Loucy (cell line): Measurements from ENCODE around the gene SAMMSON.

ENCODE experiments used
- H2AFZ ChIP-seq: fragments of 200-600 bp; sonication (generic); 2 replicates; pipeline ENCODE4 v1.6.0; 2016; ENCODE audit warnings: antibody characterized with exemption, mild to moderate bottlenecking, low read length, moderate library complexity
- H3F3A ChIP-seq: fragments of 200-600 bp; 2 replicates; pipeline ENCODE4 v1.6.0; 2016; ENCODE audit warnings: antibody characterized with exemption, low read depth, mild to moderate bottlenecking
- H3K27me3 ChIP-seq: fragments of 200-600 bp; sonication (generic); 2 replicates; pipeline ENCODE4 v1.6.1; 2014; ENCODE audit warnings: low read length, mild to moderate bottlenecking; ENCODE audit not compliant: insufficient read depth, poor library complexity, severe bottlenecking
- H3K36me3 ChIP-seq: fragments of 200-600 bp; sonication (generic); 2 replicates; pipeline ENCODE4 v1.6.1; 2016; ENCODE audit warnings: low read length; ENCODE audit not compliant: insufficient read depth
- H3K4me1 ChIP-seq: fragments of 200-600 bp; sonication (generic); 2 replicates; pipeline ENCODE4 v1.5.1; 2014; ENCODE audit warnings: low read length, mild to moderate bottlenecking; ENCODE audit not compliant: insufficient read depth, poor library complexity, severe bottlenecking
- H3K4me2 ChIP-seq: fragments of 200-600 bp; sonication (generic); 2 replicates; pipeline ENCODE4 v1.6.0; 2014; ENCODE audit warnings: antibody characterized with exemption, low read length, low read depth, mild to moderate bottlenecking; ENCODE audit not compliant: poor library complexity, severe bottlenecking
- H3K4me3 ChIP-seq: fragments of 200-600 bp; sonication (generic); 2 replicates; pipeline ENCODE4 v1.5.1; 2014; ENCODE audit warnings: low read length, mild to moderate bottlenecking, mixed read lengths; ENCODE audit not compliant: poor library complexity, severe bottlenecking
- H3K79me2 ChIP-seq: fragments of 200-600 bp; sonication (generic); 2 replicates; pipeline ENCODE4 v1.6.1; 2014; ENCODE audit warnings: low read length; ENCODE audit not compliant: insufficient read depth
- H3K9ac ChIP-seq: fragments of 200-600 bp; sonication (generic); 2 replicates; pipeline ENCODE4 v1.6.0; 2014; ENCODE audit warnings: mild to moderate bottlenecking, low read depth, low read length, moderate library complexity; ENCODE audit not compliant: poor library complexity, severe bottlenecking
- H3K9me2 ChIP-seq: fragments of 200-600 bp; sonication (generic); replicated peaks from 2 replicates; pipeline ENCODE4 v1.6.1; 2016; ENCODE audit warnings: low read depth, low read length, mixed read lengths
- H3K9me3 ChIP-seq: fragments of 200-600 bp; sonication (generic); 2 replicates; pipeline ENCODE4 v1.6.1; 2014; ENCODE audit warnings: mild to moderate bottlenecking, antibody characterized with exemption, low read length, low read depth; ENCODE audit not compliant: insufficient read depth
- H4K20me1 ChIP-seq: fragments of 200-600 bp; sonication (generic); 2 replicates; pipeline ENCODE4 v1.6.0; 2014; ENCODE audit warnings: antibody characterized with exemption, low read length, mild to moderate bottlenecking; ENCODE audit not compliant: insufficient read depth, poor library complexity, severe bottlenecking
- EZH2phosphoT487 ChIP-seq: fragments of 200-600 bp; IDR thresholded peaks from 2 replicates; pipeline ENCODE4 v1.6.1; 2018; ENCODE audit warnings: antibody characterized with exemption, mild to moderate bottlenecking, moderate library complexity, borderline replicate concordance
- TF ChIP-seq, protein P1 (sequence below): fragments of 200-600 bp; sonication (generic); conservative IDR thresholded peaks from 2 replicates; pipeline ENCODE4 v1.5.1; 2014; ENCODE audit warnings: mild to moderate bottlenecking, antibody characterized with exemption, low read length

SAMMSON gene

DNA sequence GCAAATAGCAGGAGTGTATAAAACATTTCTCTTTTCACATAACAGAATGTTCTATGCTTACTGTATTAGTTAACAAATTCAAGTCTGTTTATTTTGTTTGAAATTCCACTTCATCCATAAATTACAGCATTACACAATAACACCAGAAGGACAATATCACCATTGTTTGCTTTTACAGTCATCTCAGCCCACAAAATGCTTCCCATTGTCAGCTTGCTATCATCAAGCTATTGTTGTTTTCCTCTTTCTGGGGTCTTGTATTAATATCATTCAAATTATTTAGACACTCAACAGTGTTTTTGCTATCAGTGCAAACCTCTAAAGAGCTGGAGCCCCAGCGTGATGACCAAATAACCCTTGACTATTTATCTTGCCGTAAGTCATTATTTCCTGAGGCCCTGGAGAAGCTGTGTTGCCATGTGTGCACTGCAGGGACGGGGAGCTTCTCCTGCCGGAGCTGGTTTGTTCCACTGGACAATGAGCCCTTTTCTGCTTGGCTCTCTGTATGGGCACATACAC is 1.1 kb downstream of the SAMMSON start:
- H3K4me1 ChIP-seq, result no peaks in the 10 kb centered on the region
- no peaks in the 10 kb centered on the region for H3K9me2 ChIP-seq
- no peaks in the 10 kb centered on the region for H4K20me1 ChIP-seq
- no peak overlapping the region for H3K4me3 ChIP-seq
- no peak for TF ChIP-seq EZH2phosphoT487
- TF ChIP-seq, protein P1, sequence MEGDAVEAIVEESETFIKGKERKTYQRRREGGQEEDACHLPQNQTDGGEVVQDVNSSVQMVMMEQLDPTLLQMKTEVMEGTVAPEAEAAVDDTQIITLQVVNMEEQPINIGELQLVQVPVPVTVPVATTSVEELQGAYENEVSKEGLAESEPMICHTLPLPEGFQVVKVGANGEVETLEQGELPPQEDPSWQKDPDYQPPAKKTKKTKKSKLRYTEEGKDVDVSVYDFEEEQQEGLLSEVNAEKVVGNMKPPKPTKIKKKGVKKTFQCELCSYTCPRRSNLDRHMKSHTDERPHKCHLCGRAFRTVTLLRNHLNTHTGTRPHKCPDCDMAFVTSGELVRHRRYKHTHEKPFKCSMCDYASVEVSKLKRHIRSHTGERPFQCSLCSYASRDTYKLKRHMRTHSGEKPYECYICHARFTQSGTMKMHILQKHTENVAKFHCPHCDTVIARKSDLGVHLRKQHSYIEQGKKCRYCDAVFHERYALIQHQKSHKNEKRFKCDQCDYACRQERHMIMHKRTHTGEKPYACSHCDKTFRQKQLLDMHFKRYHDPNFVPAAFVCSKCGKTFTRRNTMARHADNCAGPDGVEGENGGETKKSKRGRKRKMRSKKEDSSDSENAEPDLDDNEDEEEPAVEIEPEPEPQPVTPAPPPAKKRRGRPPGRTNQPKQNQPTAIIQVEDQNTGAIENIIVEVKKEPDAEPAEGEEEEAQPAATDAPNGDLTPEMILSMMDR, result no peak
- no peaks in the 10 kb centered on the region for H3F3A ChIP-seq
- no peaks in the 10 kb centered on the region for H3K79me2 ChIP-seq
- no peak overlapping the region for H2AFZ ChIP-seq
- no peak overlapping the region for H3K4me2 ChIP-seq
- H3K9me3 ChIP-seq, result no peaks in the 10 kb centered on the region
- no peaks in the 10 kb centered on the region for H3K36me3 ChIP-seq
- no peaks in the 10 kb centered on the region for H3K27me3 ChIP-seq
- H3K9ac ChIP-seq, result no peak overlapping the region

GRCh38 chr3:70003119-70003518 is 3.6 kb downstream of the SAMMSON start:
- H3K4me1 ChIP-seq, result no peaks in the 10 kb centered on the region
- no peaks in the 10 kb centered on the region for H3K9me3 ChIP-seq
- no peak overlapping the region for H3K4me2 ChIP-seq
- H3K79me2 ChIP-seq, result no peaks in the 10 kb centered on the region
- H4K20me1 ChIP-seq, result no peaks in the 10 kb centered on the region
- H2AFZ ChIP-seq, result no peak overlapping the region
- no peaks in the 10 kb centered on the region for H3K9me2 ChIP-seq
- no peak overlapping the region for H3K9ac ChIP-seq
- no peaks in the 10 kb centered on the region for H3K27me3 ChIP-seq
- TF ChIP-seq EZH2phosphoT487, result no peak
- TF ChIP-seq, protein P1, result no peak
- H3F3A ChIP-seq, result no peaks in the 10 kb centered on the region
- no peak overlapping the region for H3K4me3 ChIP-seq
- H3K36me3 ChIP-seq, result no peaks in the 10 kb centered on the region

GRCh38 chr3:70006089-70006488 is 6.6 kb downstream of the SAMMSON start:
- TF ChIP-seq, protein P1, result no peak
- no peak for TF ChIP-seq EZH2phosphoT487
- Histone ChIP-seq H3K9me2 (no peaks in the 10 kb centered on the region), H3K36me3 (no peaks in the 10 kb centered on the region), H3K9ac (no peak overlapping the region), H3F3A (no peaks in the 10 kb centered on the region), H3K4me3 (no peak overlapping the region), H3K4me1 (no peaks in the 10 kb centered on the region), H3K27me3 (no peaks in the 10 kb centered on the region), H3K9me3 (no peaks in the 10 kb centered on the region), H2AFZ (no peak overlapping the region), H4K20me1 (no peaks in the 10 kb centered on the region), H3K79me2 (no peaks in the 10 kb centered on the region), H3K4me2 (no peak overlapping the region)
